HEK293 (cell line): ENCODE measurements around the gene CLIP4.

Experiments used
- CTCF ChIA-PET: fragments of 350-600 bp; formaldehyde crosslinking; extraction: SDS; loops from one replicate; lab custom pipeline; 2021; ENCODE audit warnings: antibody characterized with exemption; lab: Yijun Ruan, JAX
- POLR2A ChIA-PET: fragments of 300-600 bp; formaldehyde crosslinking; extraction: SDS; loops from one replicate; lab custom pipeline; 2020; ENCODE audit warnings: antibody characterized with exemption, inconsistent platforms; lab: Yijun Ruan, JAX
- H3K27ac ChIP-seq: fragments of 200-500 bp; sonication (Bioruptor generic); 2 replicates; pipeline ENCODE4 v1.5.1; 2014; ENCODE audit warnings: low read depth, low read length, control low read depth, inconsistent platforms; ENCODE audit errors: extremely low read depth
- H3K36me3 ChIP-seq, 2 experiments: fragments of 200-500 bp in 1 of 2; sonication (Bioruptor generic) in 1 of 2; 1 replicate in 1 of 2; 2 replicates in 1 of 2; pipeline ENCODE4 v1.5.1; 2014 to 2017; ENCODE audit warnings: inconsistent platforms in 2 of 2, low read length in 2 of 2; ENCODE audit not compliant: control insufficient read depth in 2 of 2, insufficient read depth in 1 of 2
- H3K4me1 ChIP-seq: fragments of 200-500 bp; sonication (Bioruptor generic); 2 replicates; pipeline ENCODE4 v1.5.1; 2014; ENCODE audit warnings: mild to moderate bottlenecking, low read length, inconsistent platforms; ENCODE audit not compliant: control insufficient read depth, insufficient read depth
- H3K4me3 ChIP-seq: 2 replicates; pipeline ENCODE4 v1.5.1; 2011; ENCODE audit warnings: low read depth, mild to moderate bottlenecking, control low read depth, low read length, moderate library complexity
- H3K9me3 ChIP-seq: fragments of 200-500 bp; sonication (Bioruptor generic); 2 replicates; pipeline ENCODE4 v1.5.1; 2014; ENCODE audit warnings: low read depth, low read length, inconsistent platforms; ENCODE audit not compliant: control insufficient read depth, insufficient read depth
- GFI1B ChIP-seq: fragments of 450-650 bp; formaldehyde crosslinking; IDR thresholded peaks from 2 replicates; pipeline ENCODE4 v1.5.1; 2016; ENCODE audit warnings: missing biosample characterization, missing genetic modification characterization
- GLIS2 ChIP-seq: fragments of 450-650 bp; formaldehyde crosslinking; IDR thresholded peaks from 2 replicates; pipeline ENCODE4 v1.5.1; 2016; ENCODE audit warnings: missing biosample characterization, missing genetic modification characterization
- HOXC10 ChIP-seq: sonication (generic); formaldehyde crosslinking; IDR thresholded peaks from 2 replicates; pipeline ENCODE4 v1.8.1; 2023; ENCODE audit warnings: mild to moderate bottlenecking, missing genetic modification reagents
- KLF1 ChIP-seq: fragments of 450-650 bp; formaldehyde crosslinking; IDR thresholded peaks from 2 replicates; pipeline ENCODE4 v1.5.1; 2016; ENCODE audit warnings: missing biosample characterization, missing genetic modification characterization
- PRDM6 ChIP-seq: fragments of 450-650 bp; formaldehyde crosslinking; IDR thresholded peaks from 2 replicates; pipeline ENCODE4 v1.5.1; 2017; ENCODE audit warnings: missing biosample characterization, missing genetic modification characterization
- SP3 ChIP-seq: fragments of 450-650 bp; formaldehyde crosslinking; IDR thresholded peaks from 2 replicates; pipeline ENCODE4 v1.5.1; 2016; ENCODE audit warnings: missing biosample characterization, missing genetic modification characterization
- YY2 ChIP-seq: fragments of 450-650 bp; formaldehyde crosslinking; IDR thresholded peaks from 2 replicates; pipeline ENCODE4 v1.5.1; 2016; ENCODE audit warnings: missing biosample characterization, missing genetic modification characterization
- ZEB2 ChIP-seq: fragments of 450-650 bp; formaldehyde crosslinking; IDR thresholded peaks from 2 replicates; pipeline ENCODE4 v1.5.1; 2016; ENCODE audit warnings: missing biosample characterization, missing genetic modification characterization
- ZNF121 ChIP-seq: fragments of 450-650 bp; formaldehyde crosslinking; IDR thresholded peaks from 2 replicates; pipeline ENCODE4 v1.5.1; 2016; ENCODE audit warnings: missing biosample characterization, missing genetic modification characterization
- ZNF146 ChIP-seq: fragments of 450-650 bp; formaldehyde crosslinking; IDR thresholded peaks from 2 replicates; pipeline ENCODE4 v1.5.1; 2016; ENCODE audit warnings: missing biosample characterization, missing genetic modification characterization
- ZNF155 ChIP-seq: fragments of 450-650 bp; formaldehyde crosslinking; IDR thresholded peaks from 2 replicates; pipeline ENCODE4 v1.5.1; 2016; ENCODE audit warnings: missing biosample characterization, missing genetic modification characterization
- ZNF18 ChIP-seq: fragments of 450-650 bp; formaldehyde crosslinking; IDR thresholded peaks from 2 replicates; pipeline ENCODE4 v1.5.1; 2016; ENCODE audit warnings: missing biosample characterization, missing genetic modification characterization
- ZNF26 ChIP-seq: fragments of 450-650 bp; formaldehyde crosslinking; IDR thresholded peaks from 2 replicates; pipeline ENCODE4 v1.5.1; 2016; ENCODE audit warnings: missing biosample characterization, missing genetic modification characterization
- ZNF394 ChIP-seq: fragments of 450-650 bp; formaldehyde crosslinking; IDR thresholded peaks from 2 replicates; pipeline ENCODE4 v1.5.1; 2016; ENCODE audit warnings: missing biosample characterization, missing genetic modification characterization, mild to moderate bottlenecking, moderate library complexity, borderline replicate concordance
- ZNF510 ChIP-seq: fragments of 450-650 bp; formaldehyde crosslinking; IDR thresholded peaks from 2 replicates; pipeline ENCODE4 v1.5.1; 2018; ENCODE audit warnings: mild to moderate bottlenecking, missing genetic modification characterization, missing biosample characterization; ENCODE audit not compliant: insufficient replicate concordance
- ZNF596 ChIP-seq: fragments of 450-650 bp; IDR thresholded peaks from 2 replicates; pipeline ENCODE4 v1.5.0; 2018; ENCODE audit warnings: missing biosample characterization, mild to moderate bottlenecking, missing genetic modification characterization, moderate library complexity
- ZNF660 ChIP-seq: fragments of 450-650 bp; IDR thresholded peaks from 2 replicates; pipeline ENCODE4 v1.5.1; 2018; ENCODE audit warnings: missing biosample characterization, mild to moderate bottlenecking, missing genetic modification characterization
- ZNF670 ChIP-seq: fragments of 450-650 bp; formaldehyde crosslinking; IDR thresholded peaks from 2 replicates; pipeline ENCODE4 v1.5.1; 2016; ENCODE audit warnings: missing biosample characterization, missing genetic modification characterization, low read depth
- ZNF692 ChIP-seq: fragments of 450-650 bp; formaldehyde crosslinking; IDR thresholded peaks from 2 replicates; pipeline ENCODE4 v1.5.1; 2016; ENCODE audit warnings: missing biosample characterization, missing genetic modification characterization
- ZNF76 ChIP-seq: fragments of 450-650 bp; formaldehyde crosslinking; IDR thresholded peaks from 2 replicates; pipeline ENCODE4; 2016; ENCODE audit warnings: low read depth, missing biosample characterization, missing genetic modification characterization, borderline replicate concordance
- ZNF843 ChIP-seq: fragments of 450-650 bp; formaldehyde crosslinking; IDR thresholded peaks from 2 replicates; pipeline ENCODE4 v1.5.1; 2016; ENCODE audit warnings: missing biosample characterization, missing genetic modification characterization
- ZSCAN16 ChIP-seq: fragments of 450-650 bp; formaldehyde crosslinking; IDR thresholded peaks from 2 replicates; pipeline ENCODE4 v1.5.1; 2016; ENCODE audit warnings: missing biosample characterization, missing genetic modification characterization
- ZSCAN30 ChIP-seq: fragments of 450-650 bp; IDR thresholded peaks from 2 replicates; pipeline ENCODE4 v1.5.1; 2018; ENCODE audit warnings: missing biosample characterization, mild to moderate bottlenecking, missing genetic modification characterization, moderate library complexity

The CLIP4 gene

DNA sequence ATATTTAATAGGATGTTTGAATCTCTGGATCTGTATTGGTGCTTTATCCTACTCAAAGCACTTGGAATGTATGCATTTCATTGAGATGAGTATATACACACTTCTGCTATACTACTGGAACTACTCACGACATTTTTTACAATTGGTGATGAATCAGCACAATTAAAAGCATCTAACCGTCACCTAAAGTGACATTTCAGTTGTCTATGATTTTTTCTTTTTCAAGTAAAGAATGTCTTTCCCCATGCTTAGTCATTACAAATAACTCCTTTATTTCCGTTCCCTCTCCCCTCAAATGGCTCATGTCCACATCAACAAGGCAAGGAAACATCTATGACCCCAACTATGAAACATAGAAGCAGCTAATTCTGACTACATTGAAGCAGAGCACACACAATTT, 77.3 kb downstream of the CLIP4 start (continued):
- TF ChIP-seq ZNF76 (tag by site-specific recombination) = no peak

DNA sequence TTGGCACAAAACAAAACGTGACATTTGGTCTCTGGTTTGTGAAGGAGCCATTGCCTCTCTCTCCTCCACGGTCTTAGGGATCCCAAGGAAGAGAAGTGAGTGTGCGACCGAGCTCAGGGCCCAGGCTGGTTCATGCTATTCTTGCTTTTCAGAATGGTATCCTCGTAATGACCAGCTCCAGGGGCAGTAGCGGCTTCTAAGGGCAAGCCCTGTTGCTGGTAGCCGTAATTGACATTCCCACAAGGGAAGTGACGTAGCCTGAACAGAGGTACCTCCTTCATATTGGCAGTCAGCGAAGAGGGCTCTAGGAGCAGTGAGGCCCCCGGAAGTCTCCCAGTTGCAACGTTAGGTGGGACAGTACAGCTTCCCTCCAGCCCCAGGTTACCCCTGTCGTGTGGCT, 77.9 kb downstream of the CLIP4 start:
- POLR2A ChIA-PET = no interaction called here
- no peaks in the 10 kb centered on the region for H3K9me3 ChIP-seq
- H3K27ac ChIP-seq = no peak overlapping the region
- no peaks in the 10 kb centered on the region for H3K36me3 ChIP-seq
- CTCF ChIA-PET = interaction anchor here (0.6 to 1.0 kb wide), 2 partner anchors 234 to 262 kb away, joined by 4 to 5 read pairs; no protein-coding TSS in a partner anchor
- no peaks in the 10 kb centered on the region for H3K4me1 ChIP-seq
- no peak overlapping the region for H3K4me3 ChIP-seq
- TF ChIP-seq ZNF155 (tag by site-specific recombination) (no peak), GLIS2 (tag by site-specific recombination) (no peak), ZNF121 (no peak), YY2 (no peak), ZNF510 (no peak), ZNF18 (tag by site-specific recombination) (no peak), HOXC10 (CRISPR knock-in tag) (no peak), ZSCAN16 (tag by site-specific recombination) (no peak), ZNF670 (tag by site-specific recombination) (no peak), ZNF394 (no peak), ZNF26 (no peak), PRDM6 (tag by site-specific recombination) (no peak)
- TF ChIP-seq, all 188 proteins: peak for 0

DNA sequence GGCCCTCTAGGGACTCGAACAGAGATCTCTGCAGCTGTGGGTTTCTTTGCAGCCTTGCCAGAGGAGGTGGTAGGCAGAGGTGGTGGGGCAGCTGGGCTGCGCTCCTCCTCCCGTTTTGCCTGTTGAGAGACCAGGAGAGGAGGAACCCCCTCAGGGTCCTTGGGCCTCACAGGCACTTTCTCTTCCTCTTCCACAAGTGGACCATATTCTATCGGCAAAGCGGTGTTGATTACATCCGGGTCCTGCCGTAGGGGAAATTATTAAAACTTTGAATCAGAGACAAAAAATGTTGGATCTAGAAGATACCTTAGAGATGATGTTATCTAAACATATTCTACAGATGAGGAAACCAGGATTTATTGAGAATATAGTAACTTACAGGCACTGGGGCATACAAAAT, 78.5 kb downstream of the CLIP4 start:
- Histone ChIP-seq H3K9me3 (no peaks in the 10 kb centered on the region), H3K4me1 (no peaks in the 10 kb centered on the region), H3K4me3 (no peak overlapping the region), H3K36me3 (no peaks in the 10 kb centered on the region), H3K27ac (no peak overlapping the region)
- ChIA-PET POLR2A (no interaction called here), CTCF (interaction anchor here (0.6 to 1.0 kb wide), 2 partner anchors 235 to 349 kb away, joined by 3 to 4 read pairs; no protein-coding TSS in a partner anchor)
- TF ChIP-seq ZNF596 (tag by site-specific recombination) = no peak
- TF ChIP-seq ZNF660 (tag by site-specific recombination) = no peak
- TF ChIP-seq ZSCAN30 = no peak
- no peak for TF ChIP-seq GFI1B (tag by site-specific recombination)
- no peak for TF ChIP-seq ZNF146 (tag by site-specific recombination)
- TF ChIP-seq KLF1 (tag by site-specific recombination) = no peak
- no peak for TF ChIP-seq ZNF692 (tag by site-specific recombination)
- TF ChIP-seq ZEB2 (tag by site-specific recombination) = no peak
- TF ChIP-seq ZNF843 (tag by site-specific recombination) = no peak
- TF ChIP-seq SP3 = no peak
